Trophoblast cell (in vitro differentiated cells and primary cell): ENCODE results near the gene ACCSL.
A peak's percentile ranks its signal among the peaks of the same experiment; 100 is the strongest.

Source experiments
- DNase-seq, 2 donors: peaks; one replicate each; pipeline ENCODE4 v3.0.0-alpha.2; 2016
- H2AFZ ChIP-seq: 2 replicates; pipeline ENCODE4 v1.6.1; 2013; ENCODE audit warnings: low read length, moderate library complexity, mild to moderate bottlenecking; ENCODE audit not compliant: insufficient read depth, poor library complexity
- H2AK5ac ChIP-seq: 2 replicates; pipeline ENCODE4 v1.6.1; 2013; ENCODE audit warnings: mild to moderate bottlenecking, low read length
- H2BK120ac ChIP-seq: 2 replicates; pipeline ENCODE4 v1.6.1; 2013; ENCODE audit warnings: low read length, mild to moderate bottlenecking, moderate library complexity; ENCODE audit not compliant: insufficient read depth, poor library complexity
- H2BK12ac ChIP-seq: 2 replicates; pipeline ENCODE4 v1.6.1; 2013; ENCODE audit warnings: mild to moderate bottlenecking, low read length, moderate library complexity
- H2BK5ac ChIP-seq: 2 replicates; pipeline ENCODE4 v1.6.1; 2013; ENCODE audit warnings: low read length, low read depth, moderate library complexity, mild to moderate bottlenecking; ENCODE audit not compliant: poor library complexity
- H3K14ac ChIP-seq: 2 replicates; pipeline ENCODE4 v1.6.1; 2013; ENCODE audit warnings: mild to moderate bottlenecking, low read length
- H3K18ac ChIP-seq: 2 replicates; pipeline ENCODE4 v1.6.1; 2013; ENCODE audit warnings: mild to moderate bottlenecking, low read length
- H3K23ac ChIP-seq: 2 replicates; pipeline ENCODE4 v1.6.1; 2013; ENCODE audit warnings: low read length
- H3K27ac ChIP-seq: 2 replicates; pipeline ENCODE4 v1.5.1; 2013; ENCODE audit warnings: low read depth, mild to moderate bottlenecking, inconsistent platforms, low read length, moderate library complexity
- H3K27me3 ChIP-seq: 2 replicates; pipeline ENCODE4 v1.6.1; 2013; ENCODE audit warnings: inconsistent platforms, mild to moderate bottlenecking, low read length, moderate library complexity; ENCODE audit not compliant: insufficient read depth
- H3K36me3 ChIP-seq, 2 experiments: 1 replicate in 1 of 2; 2 replicates in 1 of 2; pipeline ENCODE4 v1.6.1; 2013; ENCODE audit warnings: low read length in 2 of 2, mild to moderate bottlenecking in 2 of 2, moderate library complexity in 1 of 2; ENCODE audit not compliant: insufficient read depth in 2 of 2, control insufficient read depth in 1 of 2
- H3K4ac ChIP-seq: 2 replicates; pipeline ENCODE4 v1.6.1; 2013; ENCODE audit warnings: low read depth, mild to moderate bottlenecking, low read length, moderate library complexity
- H3K4me1 ChIP-seq, 2 experiments: 1 replicate in 1 of 2; 2 replicates in 1 of 2; pipeline ENCODE4 v1.6.1; 2013; ENCODE audit warnings: low read length in 2 of 2, mild to moderate bottlenecking in 2 of 2, moderate library complexity in 1 of 2; ENCODE audit not compliant: insufficient read depth in 2 of 2, control insufficient read depth in 1 of 2
- H3K4me2 ChIP-seq: 2 replicates; pipeline ENCODE4 v1.6.1; 2013; ENCODE audit warnings: inconsistent platforms, mild to moderate bottlenecking, low read length, moderate library complexity
- H3K4me3 ChIP-seq: 2 replicates; pipeline ENCODE4 v1.5.1; 2013; ENCODE audit warnings: mild to moderate bottlenecking, low read depth, low read length, inconsistent platforms
- H3K79me1 ChIP-seq: one replicate; pipeline ENCODE4 v1.6.1; 2013; ENCODE audit warnings: low read length
- H3K79me2 ChIP-seq: 2 replicates; pipeline ENCODE4 v1.6.1; 2013; ENCODE audit warnings: low read length, mild to moderate bottlenecking; ENCODE audit not compliant: control insufficient read depth, insufficient read depth, poor library complexity
- H3K9ac ChIP-seq: 2 replicates; pipeline ENCODE4 v1.6.1; 2013; ENCODE audit warnings: mild to moderate bottlenecking, low read length
- H3K9me3 ChIP-seq: 2 replicates; pipeline ENCODE4 v1.6.1; 2013; ENCODE audit warnings: low read depth, mild to moderate bottlenecking, control low read depth, inconsistent platforms, low read length; ENCODE audit not compliant: insufficient read depth
- H4K12ac ChIP-seq: 2 replicates; pipeline ENCODE4 v1.6.1; 2013; ENCODE audit warnings: low read depth, mild to moderate bottlenecking, low read length, moderate library complexity
- H4K8ac ChIP-seq: 2 replicates; pipeline ENCODE4 v1.6.1; 2013; ENCODE audit warnings: low read depth, mild to moderate bottlenecking, low read length, moderate library complexity
- H4K91ac ChIP-seq: one replicate; pipeline ENCODE4 v1.6.1; 2013; ENCODE audit warnings: low read depth, mild to moderate bottlenecking, low read length, moderate library complexity
- WGBS: extraction: QIAGEN DNeasy Blood & Tissue Kit; methylation state at CpG from one replicate; pipeline ENCODE4 v1.1.7; 2013; ENCODE audit warnings: missing lambda C conversion rate; ENCODE audit not compliant: insufficient read length, insufficient coverage; ENCODE audit errors: extremely low coverage; 5-methylcytosine and 5-hydroxymethylcytosine counted together

ACCSL gene

DNA sequence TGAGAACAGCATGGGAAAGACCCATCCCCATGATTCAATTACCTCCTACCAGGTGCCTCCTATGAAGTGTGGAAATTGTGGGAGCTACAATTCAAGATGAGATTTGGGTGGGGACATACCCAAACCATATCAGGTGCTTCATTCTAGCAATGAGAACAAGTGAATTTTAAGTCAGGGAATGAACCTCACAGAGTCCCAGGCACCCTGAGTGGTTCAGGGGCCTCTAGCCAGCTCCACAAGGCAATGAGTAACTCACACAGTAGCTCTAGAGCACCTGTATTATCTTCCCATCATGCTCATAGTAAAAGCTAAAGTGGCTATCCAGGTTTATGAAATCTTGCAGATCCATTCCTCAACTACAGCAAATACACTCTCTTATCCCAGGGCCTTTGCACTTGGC lies 13.1 kb upstream of the ACCSL start:
- H3K4ac ChIP-seq = no peak overlapping the region
- no peak overlapping the region for H3K23ac ChIP-seq
- H2AK5ac ChIP-seq = no peak overlapping the region
- no peaks in the 10 kb centered on the region for H3K79me2 ChIP-seq
- no peak overlapping the region for H2BK120ac ChIP-seq
- H3K4me3 ChIP-seq = no peak overlapping the region
- H3K27ac ChIP-seq = no peak overlapping the region
- no peak overlapping the region for H4K91ac ChIP-seq
- peaks cover 2% of the 10 kb centered on the region for H3K9me3 ChIP-seq
- peaks cover 6 to 17% of the 10 kb centered on the region in 2 experiments for H3K4me1 ChIP-seq
- H2AFZ ChIP-seq = no peak overlapping the region
- H3K79me1 ChIP-seq = no peaks in the 10 kb centered on the region
- no peak overlapping the region for H2BK12ac ChIP-seq
- no peak overlapping the region for H2BK5ac ChIP-seq
- H3K18ac ChIP-seq = no peak overlapping the region
- H4K8ac ChIP-seq = no peak overlapping the region
- no peak overlapping the region for H3K4me2 ChIP-seq
- no peak for DNase-seq
- no peaks in the 10 kb centered on the region for H3K36me3 ChIP-seq
- H3K14ac ChIP-seq = no peak overlapping the region
- no peak overlapping the region for H3K9ac ChIP-seq
- H4K12ac ChIP-seq = no peak overlapping the region
- no peaks in the 10 kb centered on the region for H3K27me3 ChIP-seq

- WGBS = no CpG with 5 or more reads among the region's 12 CpGs
- Histone ChIP-seq H3K9me3 (peaks cover 4% of the 10 kb centered on the region), H3K4me1 (peaks cover 2 to 4% of the 10 kb centered on the region in 2 experiments), H3K79me1 (no peaks in the 10 kb centered on the region), H2BK12ac (no peak overlapping the region), H3K4me3 (no peak overlapping the region), H2BK5ac (no peak overlapping the region), H3K9ac (peak overlapping the region; percentile 2), H3K4ac (no peak overlapping the region), H2AFZ (no peak overlapping the region), H3K36me3 (no peaks in the 10 kb centered on the region), H3K14ac (no peak overlapping the region), H2BK120ac (no peak overlapping the region), H4K8ac (no peak overlapping the region), H3K79me2 (no peaks in the 10 kb centered on the region), H4K91ac (no peak overlapping the region), H3K23ac (peak overlapping the region; percentile 15), H4K12ac (no peak overlapping the region), H3K18ac (no peak overlapping the region), H2AK5ac (no peak overlapping the region), H3K27me3 (no peaks in the 10 kb centered on the region), H3K27ac (no peak overlapping the region), H3K4me2 (no peak overlapping the region)
- peak; percentile 76 to 90 for DNase-seq
Measured at GRCh38 chr11:44036811-44037657, 10.7 kb upstream of the ACCSL start.

- Histone ChIP-seq H4K8ac (no peak overlapping the region), H3K9ac (no peak overlapping the region), H3K4ac (no peak overlapping the region), H2AK5ac (no peak overlapping the region), H4K91ac (no peak overlapping the region), H3K27ac (no peak overlapping the region), H3K9me3 (peaks cover 4% of the 10 kb centered on the region), H2BK120ac (no peak overlapping the region), H4K12ac (no peak overlapping the region), H3K4me1 (no peaks in the 10 kb centered on the region), H3K79me1 (no peaks in the 10 kb centered on the region), H2BK12ac (no peak overlapping the region), H3K79me2 (no peaks in the 10 kb centered on the region), H3K23ac (no peak overlapping the region), H3K18ac (no peak overlapping the region), H3K27me3 (no peaks in the 10 kb centered on the region), H2BK5ac (no peak overlapping the region), H2AFZ (no peak overlapping the region), H3K36me3 (no peaks in the 10 kb centered on the region), H3K4me2 (no peak overlapping the region), H3K14ac (no peak overlapping the region), H3K4me3 (no peak overlapping the region)
- DNase-seq = no peak
- no CpG with 5 or more reads among the region's 2 CpGs for WGBS
Measured at GRCh38 chr11:44037658-44037998, 10.2 kb upstream of the ACCSL start.

DNA sequence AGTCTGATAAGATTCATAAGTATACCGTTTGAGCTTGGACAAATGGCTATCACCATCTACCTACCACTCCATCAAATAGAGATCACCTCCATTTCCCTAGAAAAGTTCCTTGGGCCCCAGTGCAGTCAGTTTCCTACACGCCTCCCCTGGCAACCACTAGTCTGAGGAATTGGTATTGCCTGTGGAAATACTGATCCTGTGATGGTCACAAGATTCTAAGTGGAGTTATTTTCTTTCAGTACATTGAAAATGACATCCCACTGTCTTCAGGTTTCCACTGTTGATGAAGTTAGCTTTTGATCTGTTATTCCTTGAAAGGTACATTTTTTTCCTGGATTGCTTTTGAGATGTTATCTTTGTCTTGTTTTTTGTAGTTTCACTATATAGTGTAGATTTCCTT lies 4.6 kb upstream of the ACCSL start:
- Histone ChIP-seq H2BK5ac (no peak overlapping the region), H3K23ac (no peak overlapping the region), H3K4me3 (no peak overlapping the region), H3K18ac (no peak overlapping the region), H2AFZ (no peak overlapping the region), H4K12ac (no peak overlapping the region), H2BK120ac (no peak overlapping the region), H3K4me2 (no peak overlapping the region), H3K9me3 (peaks cover 2% of the 10 kb centered on the region), H3K27me3 (no peaks in the 10 kb centered on the region), H2BK12ac (no peak overlapping the region), H3K14ac (no peak overlapping the region), H4K8ac (no peak overlapping the region), H3K4me1 (no peaks in the 10 kb centered on the region), H3K27ac (no peak overlapping the region), H3K79me2 (no peaks in the 10 kb centered on the region), H3K4ac (no peak overlapping the region), H2AK5ac (no peak overlapping the region), H3K9ac (no peak overlapping the region), H4K91ac (no peak overlapping the region), H3K36me3 (no peaks in the 10 kb centered on the region), H3K79me1 (no peaks in the 10 kb centered on the region)
- WGBS = no CpG with 5 or more reads among the region's 2 CpGs
- DNase-seq = no peak
